Osteoblast (primary cell): ENCODE measurements around the gene FRMD6. TPM values are rescaled to one million over a fixed set of nuclear protein-coding genes. Genes with fewer than 3 reads are reported as not detected.
A peak's percentile ranks its signal among the peaks of the same experiment; 100 is the strongest.

Source experiments
- DNase-seq: peaks from one replicate; pipeline ENCODE4 v3.0.0; 2011; ENCODE audit warnings: low spot score, mixed read lengths; ENCODE audit not compliant: insufficient read length; ENCODE audit errors: missing footprints
- H2AFZ ChIP-seq: 2 replicates; pipeline ENCODE4 v1.6.0; 2011; ENCODE audit warnings: mild to moderate bottlenecking, low read length
- H3K27ac ChIP-seq: 2 replicates; pipeline ENCODE4 v1.5.1; 2011; ENCODE audit warnings: mild to moderate bottlenecking, low read depth, low read length, moderate library complexity
- H3K27me3 ChIP-seq: 2 replicates; pipeline ENCODE4 v1.6.0; 2012; ENCODE audit warnings: mild to moderate bottlenecking, control low read depth, inconsistent platforms, low read length, moderate library complexity; ENCODE audit not compliant: insufficient read depth
- H3K36me3 ChIP-seq: 2 replicates; pipeline ENCODE4 v1.5.1; 2011; ENCODE audit warnings: mild to moderate bottlenecking, low read length, control low read depth, moderate library complexity; ENCODE audit not compliant: insufficient read depth
- H3K4me1 ChIP-seq: 2 replicates; pipeline ENCODE4 v1.5.1; 2011; ENCODE audit warnings: mild to moderate bottlenecking, low read length, control low read depth, moderate library complexity; ENCODE audit not compliant: insufficient read depth
- H3K4me2 ChIP-seq: 2 replicates; pipeline ENCODE4 v1.6.0; 2011; ENCODE audit warnings: mild to moderate bottlenecking, low read length; ENCODE audit not compliant: insufficient read depth
- H3K4me3 ChIP-seq: fragments of 200-600 bp; sonication (generic); 3 replicates; pipeline ENCODE4 v1.5.1; 2012; ENCODE audit warnings: mild to moderate bottlenecking, low read length, inconsistent platforms; ENCODE audit not compliant: insufficient read depth
- H3K79me2 ChIP-seq: 2 replicates; pipeline ENCODE4 v1.6.0; 2012; ENCODE audit warnings: mild to moderate bottlenecking, low read length, control low read depth, inconsistent platforms; ENCODE audit not compliant: insufficient read depth
- H3K9me3 ChIP-seq: 2 replicates; pipeline ENCODE4 v1.5.1; 2011; ENCODE audit warnings: low read depth, low read length, control low read depth
- H4K20me1 ChIP-seq: 2 replicates; pipeline ENCODE4 v1.6.0; 2012; ENCODE audit warnings: mild to moderate bottlenecking, low read length, control low read depth; ENCODE audit not compliant: insufficient read depth
- total RNA-seq: library from RNA; depleted of rRNA; stranded (reverse); fragments of >200 nt; gene quantifications from 2 replicates; pipeline ENCODE4 v1.2.3, GENCODE V29; 2012
- TF ChIP-seq, protein P1 (sequence below): IDR thresholded peaks from 2 replicates; pipeline ENCODE4 v1.5.1; 2011; ENCODE audit warnings: mild to moderate bottlenecking, low read depth, low read length, moderate library complexity; ENCODE audit errors: extremely low read depth

The FRMD6 gene
- total RNA-seq, 1 donor: 584 TPM

DNA sequence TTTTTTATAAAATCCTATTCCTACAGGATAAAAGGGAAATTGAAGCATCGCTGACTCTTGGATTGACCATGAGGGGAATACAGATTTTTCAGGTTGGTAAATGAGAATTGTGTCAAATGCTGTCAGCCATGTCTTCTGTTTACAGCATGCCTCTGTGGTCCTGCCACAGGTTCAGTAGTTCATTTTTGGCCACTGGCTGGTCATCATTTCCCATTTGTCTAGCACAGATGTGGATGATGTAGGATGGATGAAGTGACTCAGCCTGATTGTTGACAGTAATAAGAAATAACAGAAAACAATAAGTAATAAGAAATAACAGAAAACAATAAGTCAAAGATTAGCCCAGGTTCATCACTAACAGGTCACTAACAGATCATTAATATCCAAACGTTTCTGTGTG lies 59.8 kb downstream of the FRMD6 start:
- peaks cover 5% of the 10 kb centered on the region for H3K4me1 ChIP-seq
- H3K9me3 ChIP-seq: no peaks in the 10 kb centered on the region
- no peak overlapping the region for H2AFZ ChIP-seq
- TF ChIP-seq, protein P1, sequence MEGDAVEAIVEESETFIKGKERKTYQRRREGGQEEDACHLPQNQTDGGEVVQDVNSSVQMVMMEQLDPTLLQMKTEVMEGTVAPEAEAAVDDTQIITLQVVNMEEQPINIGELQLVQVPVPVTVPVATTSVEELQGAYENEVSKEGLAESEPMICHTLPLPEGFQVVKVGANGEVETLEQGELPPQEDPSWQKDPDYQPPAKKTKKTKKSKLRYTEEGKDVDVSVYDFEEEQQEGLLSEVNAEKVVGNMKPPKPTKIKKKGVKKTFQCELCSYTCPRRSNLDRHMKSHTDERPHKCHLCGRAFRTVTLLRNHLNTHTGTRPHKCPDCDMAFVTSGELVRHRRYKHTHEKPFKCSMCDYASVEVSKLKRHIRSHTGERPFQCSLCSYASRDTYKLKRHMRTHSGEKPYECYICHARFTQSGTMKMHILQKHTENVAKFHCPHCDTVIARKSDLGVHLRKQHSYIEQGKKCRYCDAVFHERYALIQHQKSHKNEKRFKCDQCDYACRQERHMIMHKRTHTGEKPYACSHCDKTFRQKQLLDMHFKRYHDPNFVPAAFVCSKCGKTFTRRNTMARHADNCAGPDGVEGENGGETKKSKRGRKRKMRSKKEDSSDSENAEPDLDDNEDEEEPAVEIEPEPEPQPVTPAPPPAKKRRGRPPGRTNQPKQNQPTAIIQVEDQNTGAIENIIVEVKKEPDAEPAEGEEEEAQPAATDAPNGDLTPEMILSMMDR: no peak
- peaks cover 58% of the 10 kb centered on the region for H3K79me2 ChIP-seq
- peak overlapping the region; percentile 4 for H3K27ac ChIP-seq
- no peaks in the 10 kb centered on the region for H3K27me3 ChIP-seq
- peaks cover 18% of the 10 kb centered on the region for H4K20me1 ChIP-seq
- H3K4me2 ChIP-seq: no peak overlapping the region
- DNase-seq: no peak
- no peak overlapping the region for H3K4me3 ChIP-seq
- peaks cover 98% of the 10 kb centered on the region for H3K36me3 ChIP-seq

DNA sequence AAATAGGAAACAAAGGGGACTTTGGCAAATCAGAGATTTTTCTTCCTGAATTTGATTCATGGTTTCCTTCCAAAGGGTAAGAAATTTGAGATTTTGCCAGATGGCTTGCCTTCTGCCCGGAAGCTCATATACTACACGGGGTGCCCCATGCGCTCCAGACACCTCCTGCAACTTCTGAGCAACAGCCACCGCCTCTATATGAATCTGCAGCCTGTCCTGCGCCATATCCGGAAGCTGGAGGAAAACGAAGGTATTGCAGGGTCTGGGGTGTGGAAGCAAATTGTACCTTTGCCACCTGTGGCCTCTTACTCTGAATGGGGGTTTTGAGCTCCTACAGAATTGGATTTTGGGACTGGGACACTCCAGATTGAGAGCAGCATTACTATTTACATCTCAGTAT lies 63.5 kb downstream of the FRMD6 start:
- Histone ChIP-seq H3K79me2 (peaks cover 50% of the 10 kb centered on the region), H2AFZ (no peak overlapping the region), H3K27me3 (no peaks in the 10 kb centered on the region), H3K36me3 (peaks cover 98% of the 10 kb centered on the region), H3K27ac (no peak overlapping the region), H3K9me3 (no peaks in the 10 kb centered on the region), H3K4me2 (no peak overlapping the region), H4K20me1 (peaks cover 28% of the 10 kb centered on the region), H3K4me3 (no peak overlapping the region), H3K4me1 (no peaks in the 10 kb centered on the region)
- TF ChIP-seq, protein P1: no peak
- no peak for DNase-seq

DNA sequence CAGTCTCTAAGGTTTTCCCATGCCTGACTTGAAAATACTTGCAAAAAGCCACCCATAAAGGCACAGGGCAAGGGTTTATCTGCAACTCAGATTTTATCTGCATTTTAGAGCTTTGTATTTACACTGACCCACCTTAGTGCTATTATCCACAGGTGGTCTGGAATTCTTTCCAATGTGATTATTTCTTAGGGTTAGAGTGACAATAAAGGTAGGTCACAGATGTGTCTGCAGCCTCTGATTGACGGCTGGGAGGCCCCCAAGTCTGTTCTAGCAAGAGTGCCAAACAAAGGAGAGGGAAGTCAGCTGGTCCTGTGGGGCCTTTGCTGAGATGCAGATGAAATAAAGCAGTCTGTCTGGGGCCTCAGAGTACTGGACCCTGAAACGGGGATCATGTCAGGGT lies 64.0 kb downstream of the FRMD6 start:
- peaks cover 26% of the 10 kb centered on the region for H4K20me1 ChIP-seq
- peaks cover 99% of the 10 kb centered on the region for H3K36me3 ChIP-seq

DNA sequence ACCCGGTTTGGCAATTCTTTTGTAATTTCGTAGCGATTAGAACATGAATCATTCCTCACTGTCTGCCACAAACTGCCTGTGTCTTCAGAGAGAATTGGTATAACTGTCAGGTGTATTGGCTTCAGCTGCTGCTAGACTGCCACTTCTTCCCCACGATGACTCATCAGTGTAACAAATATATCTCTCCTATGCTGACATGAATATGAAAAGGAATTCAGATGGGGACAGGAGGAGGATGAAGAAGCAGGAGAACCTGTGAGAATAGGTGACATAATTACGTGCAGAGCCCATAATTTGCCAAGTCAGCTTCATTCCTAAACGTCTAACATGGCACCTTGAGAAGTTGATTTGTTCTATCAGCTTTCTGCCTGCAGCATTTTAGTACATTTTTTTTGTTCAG lies 64.9 kb downstream of the FRMD6 start:
- H2AFZ ChIP-seq: no peak overlapping the region
- H3K79me2 ChIP-seq: peaks cover 50% of the 10 kb centered on the region
- peaks cover 24% of the 10 kb centered on the region for H4K20me1 ChIP-seq
- H3K9me3 ChIP-seq: no peaks in the 10 kb centered on the region
- no peak overlapping the region for H3K4me3 ChIP-seq
- peak; percentile 60 for DNase-seq
- peaks cover 96% of the 10 kb centered on the region for H3K36me3 ChIP-seq
- TF ChIP-seq, protein P1: no peak
- peak overlapping the region; percentile 18 for H3K27ac ChIP-seq
- H3K4me1 ChIP-seq: no peaks in the 10 kb centered on the region
- no peaks in the 10 kb centered on the region for H3K27me3 ChIP-seq
- H3K4me2 ChIP-seq: no peak overlapping the region

More for the DNA sequence above, 64.0 kb downstream of the FRMD6 start:
- no peaks in the 10 kb centered on the region for H3K9me3 ChIP-seq
- no peak overlapping the region for H3K27ac ChIP-seq
- H3K79me2 ChIP-seq: peaks cover 51% of the 10 kb centered on the region
- no peak overlapping the region for H3K4me2 ChIP-seq
- no peaks in the 10 kb centered on the region for H3K27me3 ChIP-seq
- H3K4me1 ChIP-seq: no peaks in the 10 kb centered on the region
- H3K4me3 ChIP-seq: no peak overlapping the region
- TF ChIP-seq, protein P1: no peak
- no peak overlapping the region for H2AFZ ChIP-seq
- no peak for DNase-seq
